GM12864 (cell line): Measurements from ENCODE around the gene ART3.
A peak's percentile ranks its signal among the peaks of the same experiment; 100 is the strongest.

Source experiments
- DNase-seq: peaks from one replicate; pipeline ENCODE4 v3.0.0-alpha.2; 2011; ENCODE audit warnings: low read depth
- H3K4me3 ChIP-seq: 2 replicates; pipeline ENCODE4 v1.5.1; 2011; ENCODE audit warnings: mild to moderate bottlenecking, low read depth, low read length, control low read depth
- TF ChIP-seq, protein P1 (sequence below): IDR thresholded peaks from 2 replicates; pipeline ENCODE4 v1.5.1; 2011; ENCODE audit warnings: low read depth, mild to moderate bottlenecking, moderate library complexity, low read length, control low read depth, inconsistent platforms; ENCODE audit errors: missing control alignments

The ART3 gene

GRCh38 chr4:76060506-76060905, 14.0 kb upstream of the ART3 start:
- no peak overlapping the region for H3K4me3 ChIP-seq
- TF ChIP-seq, protein P1, sequence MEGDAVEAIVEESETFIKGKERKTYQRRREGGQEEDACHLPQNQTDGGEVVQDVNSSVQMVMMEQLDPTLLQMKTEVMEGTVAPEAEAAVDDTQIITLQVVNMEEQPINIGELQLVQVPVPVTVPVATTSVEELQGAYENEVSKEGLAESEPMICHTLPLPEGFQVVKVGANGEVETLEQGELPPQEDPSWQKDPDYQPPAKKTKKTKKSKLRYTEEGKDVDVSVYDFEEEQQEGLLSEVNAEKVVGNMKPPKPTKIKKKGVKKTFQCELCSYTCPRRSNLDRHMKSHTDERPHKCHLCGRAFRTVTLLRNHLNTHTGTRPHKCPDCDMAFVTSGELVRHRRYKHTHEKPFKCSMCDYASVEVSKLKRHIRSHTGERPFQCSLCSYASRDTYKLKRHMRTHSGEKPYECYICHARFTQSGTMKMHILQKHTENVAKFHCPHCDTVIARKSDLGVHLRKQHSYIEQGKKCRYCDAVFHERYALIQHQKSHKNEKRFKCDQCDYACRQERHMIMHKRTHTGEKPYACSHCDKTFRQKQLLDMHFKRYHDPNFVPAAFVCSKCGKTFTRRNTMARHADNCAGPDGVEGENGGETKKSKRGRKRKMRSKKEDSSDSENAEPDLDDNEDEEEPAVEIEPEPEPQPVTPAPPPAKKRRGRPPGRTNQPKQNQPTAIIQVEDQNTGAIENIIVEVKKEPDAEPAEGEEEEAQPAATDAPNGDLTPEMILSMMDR = no peak
- no peak for DNase-seq

DNA sequence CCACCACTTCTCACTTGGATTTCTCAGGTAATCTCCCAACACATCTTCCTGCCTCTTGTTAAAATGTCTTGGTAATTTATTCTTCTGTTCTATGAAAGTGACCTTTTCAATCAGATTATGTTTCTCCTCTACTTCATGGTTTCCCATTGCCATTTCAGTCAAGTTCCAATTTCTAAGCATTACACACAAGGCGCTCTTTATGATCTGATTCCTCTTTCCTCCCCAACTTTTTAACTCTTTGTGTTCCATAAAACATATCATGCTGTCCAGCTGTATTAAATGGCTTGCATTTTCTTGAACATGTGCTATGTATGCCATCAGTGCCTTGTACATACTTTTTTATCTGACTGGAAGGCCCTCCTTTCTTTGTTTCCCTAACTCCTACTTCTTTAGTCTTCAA, 13.1 kb upstream of the ART3 start:
- no peak for DNase-seq
- no peak overlapping the region for H3K4me3 ChIP-seq
- TF ChIP-seq, protein P1 = no peak

GRCh38 chr4:76061982-76062381, 12.5 kb upstream of the ART3 start:
- DNase-seq = no peak
- TF ChIP-seq, protein P1 = no peak
- H3K4me3 ChIP-seq = no peak overlapping the region

DNA sequence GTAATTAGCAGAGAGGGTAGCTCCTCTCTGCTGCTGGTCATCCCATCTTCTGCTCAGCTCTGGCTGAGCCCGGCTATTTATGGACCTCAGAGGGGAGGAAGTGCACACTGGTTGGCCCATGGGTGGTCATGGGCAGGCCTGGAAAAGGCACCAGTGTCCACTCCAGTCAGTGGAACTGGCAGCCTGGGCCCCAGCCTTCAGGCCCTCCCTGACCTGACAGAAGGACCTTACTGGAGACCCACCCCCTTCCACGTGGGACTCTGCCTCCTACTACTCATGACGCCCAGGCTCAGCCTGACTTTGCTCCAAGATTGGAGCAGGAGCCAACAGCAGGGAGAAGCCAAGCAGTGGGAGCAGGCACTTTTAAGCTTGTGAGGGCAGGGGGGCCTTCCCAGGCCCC, 8.0 kb upstream of the ART3 start:
- DNase-seq = no peak
- TF ChIP-seq, protein P1 = no peak
- no peak overlapping the region for H3K4me3 ChIP-seq

DNA sequence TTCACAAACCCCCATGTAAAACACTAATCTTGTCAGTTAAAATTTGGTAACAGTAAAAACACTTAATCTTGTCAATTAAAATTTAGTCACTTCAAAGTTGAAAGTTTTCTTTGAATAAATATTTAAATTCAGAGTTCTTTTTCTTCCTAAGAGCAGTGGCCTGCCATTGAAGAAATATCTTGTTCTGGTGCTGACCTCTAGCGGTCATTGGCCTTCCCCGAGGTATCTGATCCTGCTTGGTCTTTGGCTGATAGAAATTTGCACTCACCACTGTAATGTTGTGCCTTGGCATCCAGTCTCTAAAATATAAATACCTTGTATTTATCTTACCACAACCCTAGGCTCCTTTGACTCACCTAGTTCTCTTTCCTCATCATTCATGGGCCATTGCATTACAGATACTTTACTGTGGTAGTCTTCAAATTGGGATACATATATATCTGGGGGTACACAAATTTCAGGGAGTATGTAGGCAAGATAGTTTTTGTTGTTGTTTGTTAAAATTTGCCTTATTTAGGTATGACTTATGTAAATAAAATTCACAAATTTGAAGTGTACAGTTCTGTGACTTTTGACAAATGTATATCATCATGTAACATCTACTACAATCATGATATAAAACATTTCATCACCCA, 6.7 kb upstream of the ART3 start:
- TF ChIP-seq, protein P1 = peak; percentile 78
- H3K4me3 ChIP-seq = no peak overlapping the region
- DNase-seq = peak; percentile 40

- no peak overlapping the region for H3K4me3 ChIP-seq
- no peak for DNase-seq
- TF ChIP-seq, protein P1 = no peak
These were observed 1.7 kb upstream of the ART3 start for GRCh38 chr4:76072760-76073159.

GRCh38 chr4:76074993-76075600, 588 bp downstream of the ART3 start:
- H3K4me3 ChIP-seq = no peak overlapping the region
- no peak for DNase-seq
- TF ChIP-seq, protein P1 = no peak
